ENCODE data around the gene SGK2. TPM values are rescaled to one million over a fixed set of nuclear protein-coding genes. Genes with fewer than 3 reads are reported as not detected.

The SGK2 gene
- total and polyA plus RNA-seq, 2 of the 13 experiments (the other 11 are each of a cell fraction or from before 2014, with no cell fraction given): 6.2 to 29.4 TPM

- TF ChIP-seq ELF4 (CRISPR knock-in tag; IDR thresholded peaks at IDR 0.05; ENCODE audit: borderline replicate concordance) (no peak), HOXD1 (CRISPR knock-in tag; IDR thresholded peaks at IDR 0.05) (0 out of 2 replicates have a peak, but pooled peaks have one; percentile 57), ZNF550 (CRISPR knock-in tag; IDR thresholded peaks at IDR 0.05; ENCODE audit: borderline replicate concordance) (no peak; the same call in 1 of the 2 replicates), ZNF143 (CRISPR knock-in tag; IDR thresholded peaks at IDR 0.05) (peak; percentile 64; the same call in 1 of the 2 replicates), HNF1B (CRISPR knock-in tag; IDR thresholded peaks at IDR 0.05) (peak; percentile 100), SYNCRIP (IDR thresholded peaks at IDR 0.05; ENCODE audit: insufficient read depth, low read depth, low read length) (no peak), TCF7 (IDR thresholded peaks at IDR 0.05; ENCODE audit: low read depth) (no peak; the same call in 1 of the 2 replicates), TBL1XR1 (IDR thresholded peaks at IDR 0.05; ENCODE audit: borderline replicate concordance, low read length, partially characterized antibody) (peak; percentile 86), ZBTB1 (CRISPR knock-in tag; IDR thresholded peaks at IDR 0.05; ENCODE audit: borderline replicate concordance) (no peak), ZNF556 (CRISPR knock-in tag; IDR thresholded peaks at IDR 0.05; ENCODE audit: borderline replicate concordance) (peak; percentile 41; the same call in 1 of the 2 replicates), KDM3A (CRISPR knock-in tag; IDR thresholded peaks at IDR 0.05; ENCODE audit: low read depth) (no peak), CEBPB (IDR thresholded peaks at IDR 0.05; ENCODE audit: borderline replicate concordance, low read depth, low read length) (no peak), EED (CRISPR knock-in tag; IDR thresholded peaks at IDR 0.05) (peak; percentile 76; the same call in 1 of the 2 replicates), PLRG1 (conservative IDR thresholded peaks at IDR 0.05) (no peak), PCBP2 (optimal IDR thresholded peaks at IDR 0.05; ENCODE audit: low read depth, low read length, poor library complexity, severe bottlenecking) (no peak)
- TF ChIP-seq, protein P1, sequence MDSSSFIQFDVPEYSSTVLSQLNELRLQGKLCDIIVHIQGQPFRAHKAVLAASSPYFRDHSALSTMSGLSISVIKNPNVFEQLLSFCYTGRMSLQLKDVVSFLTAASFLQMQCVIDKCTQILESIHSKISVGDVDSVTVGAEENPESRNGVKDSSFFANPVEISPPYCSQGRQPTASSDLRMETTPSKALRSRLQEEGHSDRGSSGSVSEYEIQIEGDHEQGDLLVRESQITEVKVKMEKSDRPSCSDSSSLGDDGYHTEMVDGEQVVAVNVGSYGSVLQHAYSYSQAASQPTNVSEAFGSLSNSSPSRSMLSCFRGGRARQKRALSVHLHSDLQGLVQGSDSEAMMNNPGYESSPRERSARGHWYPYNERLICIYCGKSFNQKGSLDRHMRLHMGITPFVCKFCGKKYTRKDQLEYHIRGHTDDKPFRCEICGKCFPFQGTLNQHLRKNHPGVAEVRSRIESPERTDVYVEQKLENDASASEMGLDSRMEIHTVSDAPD (CRISPR knock-in tag; IDR thresholded peaks at IDR 0.05): no peak
- TF ChIP-seq, protein P2, sequence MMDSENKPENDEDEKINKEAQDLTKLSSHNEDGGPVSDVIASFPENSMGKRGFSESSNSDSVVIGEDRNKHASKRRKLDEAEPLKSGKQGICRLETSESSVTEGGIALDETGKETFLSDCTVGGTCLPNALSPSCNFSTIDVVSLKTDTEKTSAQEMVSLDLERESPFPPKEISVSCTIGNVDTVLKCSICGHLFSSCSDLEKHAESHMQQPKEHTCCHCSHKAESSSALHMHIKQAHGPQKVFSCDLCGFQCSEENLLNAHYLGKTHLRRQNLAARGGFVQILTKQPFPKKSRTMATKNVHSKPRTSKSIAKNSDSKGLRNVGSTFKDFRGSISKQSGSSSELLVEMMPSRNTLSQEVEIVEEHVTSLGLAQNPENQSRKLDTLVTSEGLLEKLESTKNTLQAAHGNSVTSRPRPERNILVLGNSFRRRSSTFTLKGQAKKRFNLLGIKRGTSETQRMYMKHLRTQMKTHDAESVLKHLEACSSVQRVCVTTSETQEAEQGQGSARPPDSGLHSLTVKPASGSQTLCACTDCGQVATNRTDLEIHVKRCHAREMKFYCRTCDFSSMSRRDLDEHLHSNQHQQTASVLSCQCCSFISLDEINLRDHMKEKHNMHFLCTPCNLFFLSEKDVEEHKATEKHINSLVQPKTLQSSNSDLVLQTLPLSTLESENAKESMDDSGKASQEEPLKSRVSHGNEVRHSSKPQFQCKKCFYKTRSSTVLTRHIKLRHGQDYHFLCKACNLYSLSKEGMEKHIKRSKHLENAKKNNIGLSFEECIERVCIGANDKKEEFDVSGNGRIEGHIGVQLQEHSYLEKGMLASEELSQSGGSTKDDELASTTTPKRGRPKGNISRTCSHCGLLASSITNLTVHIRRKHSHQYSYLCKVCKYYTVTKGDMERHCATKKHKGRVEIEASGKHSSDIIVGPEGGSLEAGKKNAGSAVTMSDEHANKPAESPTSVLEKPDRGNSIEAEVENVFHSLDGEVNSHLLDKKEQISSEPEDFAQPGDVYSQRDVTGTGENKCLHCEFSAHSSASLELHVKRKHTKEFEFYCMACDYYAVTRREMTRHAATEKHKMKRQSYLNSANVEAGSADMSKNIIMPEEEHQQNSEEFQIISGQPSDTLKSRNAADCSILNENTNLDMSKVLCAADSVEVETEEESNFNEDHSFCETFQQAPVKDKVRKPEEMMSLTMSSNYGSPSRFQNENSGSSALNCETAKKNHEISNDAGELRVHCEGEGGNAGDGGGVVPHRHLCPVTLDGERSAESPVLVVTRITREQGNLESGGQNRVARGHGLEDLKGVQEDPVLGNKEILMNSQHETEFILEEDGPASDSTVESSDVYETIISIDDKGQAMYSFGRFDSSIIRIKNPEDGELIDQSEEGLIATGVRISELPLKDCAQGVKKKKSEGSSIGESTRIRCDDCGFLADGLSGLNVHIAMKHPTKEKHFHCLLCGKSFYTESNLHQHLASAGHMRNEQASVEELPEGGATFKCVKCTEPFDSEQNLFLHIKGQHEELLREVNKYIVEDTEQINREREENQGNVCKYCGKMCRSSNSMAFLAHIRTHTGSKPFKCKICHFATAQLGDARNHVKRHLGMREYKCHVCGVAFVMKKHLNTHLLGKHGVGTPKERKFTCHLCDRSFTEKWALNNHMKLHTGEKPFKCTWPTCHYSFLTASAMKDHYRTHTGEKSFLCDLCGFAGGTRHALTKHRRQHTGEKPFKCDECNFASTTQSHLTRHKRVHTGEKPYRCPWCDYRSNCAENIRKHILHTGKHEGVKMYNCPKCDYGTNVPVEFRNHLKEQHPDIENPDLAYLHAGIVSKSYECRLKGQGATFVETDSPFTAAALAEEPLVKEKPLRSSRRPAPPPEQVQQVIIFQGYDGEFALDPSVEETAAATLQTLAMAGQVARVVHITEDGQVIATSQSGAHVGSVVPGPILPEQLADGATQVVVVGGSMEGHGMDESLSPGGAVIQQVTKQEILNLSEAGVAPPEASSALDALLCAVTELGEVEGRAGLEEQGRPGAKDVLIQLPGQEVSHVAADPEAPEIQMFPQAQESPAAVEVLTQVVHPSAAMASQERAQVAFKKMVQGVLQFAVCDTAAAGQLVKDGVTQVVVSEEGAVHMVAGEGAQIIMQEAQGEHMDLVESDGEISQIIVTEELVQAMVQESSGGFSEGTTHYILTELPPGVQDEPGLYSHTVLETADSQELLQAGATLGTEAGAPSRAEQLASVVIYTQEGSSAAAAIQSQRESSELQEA (CRISPR knock-in tag; IDR thresholded peaks at IDR 0.05; ENCODE audit: not compliant biosample characterization): no peak
Measured at GRCh38 chr20:43558412-43559146, at the start of gene SGK2 (continued).

Measured in HepG2 (cell line).